H9 (cell line): ENCODE results near the gene CELSR2. TPM values are rescaled to one million over a fixed set of nuclear protein-coding genes. Genes with fewer than 3 reads are reported as not detected.
A peak's percentile ranks its signal among the peaks of the same experiment; 100 is the strongest.

Experiments
- DNase-seq: peaks from one replicate; pipeline ENCODE4 v3.0.0-alpha.2; 2017
- H2AFZ ChIP-seq: one replicate; pipeline ENCODE4 v1.6.1; 2013; ENCODE audit warnings: mild to moderate bottlenecking, low read length, control low read depth, moderate library complexity
- H2AK5ac ChIP-seq: 2 replicates; pipeline ENCODE4 v1.6.1; 2013; ENCODE audit warnings: low read length, control low read depth, mixed read lengths; ENCODE audit not compliant: insufficient read length
- H2BK120ac ChIP-seq: one replicate; pipeline ENCODE4 v1.6.1; 2013; ENCODE audit warnings: low read depth, mild to moderate bottlenecking, low read length, control low read depth, inconsistent platforms; ENCODE audit not compliant: poor library complexity, severe bottlenecking
- H2BK12ac ChIP-seq: 2 replicates; pipeline ENCODE4 v1.6.1; 2013; ENCODE audit warnings: low read length, control low read depth, mixed read lengths, low read depth; ENCODE audit not compliant: insufficient read length
- H2BK15ac ChIP-seq: 2 replicates; pipeline ENCODE4 v1.6.1; 2013; ENCODE audit warnings: low read depth, low read length, control low read depth
- H2BK20ac ChIP-seq: one replicate; pipeline ENCODE4 v1.6.1; 2013; ENCODE audit warnings: low read depth, mild to moderate bottlenecking, low read length, control low read depth, inconsistent platforms; ENCODE audit not compliant: poor library complexity, severe bottlenecking
- H2BK5ac ChIP-seq: 2 replicates; pipeline ENCODE4 v1.6.1; 2013; ENCODE audit warnings: low read length, control low read depth, mixed read lengths; ENCODE audit not compliant: insufficient read length
- H3K14ac ChIP-seq: 2 replicates; pipeline ENCODE4 v1.6.1; 2013; ENCODE audit warnings: low read length, control low read depth; ENCODE audit not compliant: insufficient read depth
- H3K18ac ChIP-seq: 2 replicates; pipeline ENCODE4 v1.6.1; 2013; ENCODE audit warnings: low read depth, mild to moderate bottlenecking, mixed read lengths, low read length, control low read depth; ENCODE audit not compliant: insufficient read length
- H3K23ac ChIP-seq: 2 replicates; pipeline ENCODE4 v1.6.1; 2013; ENCODE audit warnings: low read length, control low read depth, mixed read lengths, low read depth; ENCODE audit not compliant: insufficient read length
- H3K23me2 ChIP-seq: 2 replicates; pipeline ENCODE4 v1.6.1; 2013; ENCODE audit warnings: low read depth, mild to moderate bottlenecking, mixed read lengths, low read length, control low read depth; ENCODE audit not compliant: insufficient read length, poor library complexity, severe bottlenecking
- H3K27ac ChIP-seq: 2 replicates; pipeline ENCODE4 v1.5.1; 2013; ENCODE audit warnings: low read length, control low read depth, mixed read lengths, low read depth; ENCODE audit not compliant: insufficient read length
- H3K27me3 ChIP-seq: 2 replicates; pipeline ENCODE4 v1.6.1; 2013; ENCODE audit warnings: low read length, control low read depth, inconsistent platforms; ENCODE audit not compliant: insufficient read depth
- H3K4ac ChIP-seq: 2 replicates; pipeline ENCODE4 v1.6.1; 2013; ENCODE audit warnings: low read depth, mild to moderate bottlenecking, control low read depth, inconsistent platforms, low read length, moderate library complexity
- H3K4me1 ChIP-seq: 2 replicates; pipeline ENCODE4 v1.6.1; 2013; ENCODE audit warnings: low read length, control low read depth, inconsistent platforms; ENCODE audit not compliant: insufficient read depth
- H3K4me2 ChIP-seq: 2 replicates; pipeline ENCODE4 v1.6.1; 2013; ENCODE audit warnings: low read length, control low read depth, mixed read lengths; ENCODE audit not compliant: insufficient read length, insufficient read depth
- H3K56ac ChIP-seq: 2 replicates; pipeline ENCODE4 v1.6.1; 2013; ENCODE audit warnings: low read depth, mild to moderate bottlenecking, mixed read lengths, low read length, control low read depth; ENCODE audit not compliant: insufficient read length
- H3K79me1 ChIP-seq: 2 replicates; pipeline ENCODE4 v1.6.1; 2013; ENCODE audit warnings: low read depth, mild to moderate bottlenecking, moderate library complexity, low read length, control low read depth, inconsistent platforms; ENCODE audit not compliant: insufficient read depth, poor library complexity, severe bottlenecking
- H3K79me2 ChIP-seq: 2 replicates; pipeline ENCODE4 v1.6.1; 2013; ENCODE audit warnings: low read length, control low read depth, inconsistent platforms; ENCODE audit not compliant: insufficient read depth
- H3K9ac ChIP-seq: 2 replicates; pipeline ENCODE4 v1.6.1; 2013; ENCODE audit warnings: low read length, control low read depth, mixed read lengths; ENCODE audit not compliant: insufficient read length; ENCODE audit errors: extremely low read depth
- H3K9me3 ChIP-seq: one replicate; pipeline ENCODE4 v1.6.1; 2013; ENCODE audit warnings: low read depth, low read length, inconsistent platforms; ENCODE audit not compliant: control insufficient read depth
- H3T11ph ChIP-seq: one replicate; pipeline ENCODE4 v1.6.1; 2013; ENCODE audit warnings: mild to moderate bottlenecking, low read length, control low read depth, inconsistent platforms
- H4K20me1 ChIP-seq: one replicate; pipeline ENCODE4 v1.6.1; 2013; ENCODE audit not compliant: control insufficient read depth, insufficient read length, insufficient read depth
- H4K5ac ChIP-seq: 2 replicates; pipeline ENCODE4 v1.6.1; 2013; ENCODE audit warnings: low read depth, mild to moderate bottlenecking, mixed read lengths, low read length, control low read depth; ENCODE audit not compliant: insufficient read length
- H4K8ac ChIP-seq: replicated peaks from 2 replicates; pipeline ENCODE4 v1.6.1; 2013; ENCODE audit warnings: low read length, control low read depth, mixed read lengths, low read depth; ENCODE audit not compliant: insufficient read length
- H4K91ac ChIP-seq: 2 replicates; pipeline ENCODE4 v1.6.1; 2013; ENCODE audit warnings: low read depth, mild to moderate bottlenecking, moderate library complexity, mixed read lengths, low read length, control low read depth; ENCODE audit not compliant: insufficient read length
- H3K27ac Mint-ChIP-seq, 3 experiments: 2 replicates in 2 of 3; 3 replicates in 1 of 3; pipeline ENCODE4 v1.8.0; 2020 to 2021; ENCODE audit warnings: mixed read lengths in 3 of 3, mild to moderate bottlenecking in 1 of 3, moderate library complexity in 1 of 3
- H3K27me3 Mint-ChIP-seq: 2 replicates; pipeline ENCODE4 v1.8.0; 2021; ENCODE audit warnings: low read depth, mild to moderate bottlenecking, moderate library complexity, mixed read lengths
- H3K36me3 Mint-ChIP-seq, 3 experiments: 2 replicates in 2 of 3; 3 replicates in 1 of 3; pipeline ENCODE4 v1.8.0; 2020 to 2021; ENCODE audit warnings: low read depth in 3 of 3, mixed read lengths in 3 of 3; ENCODE audit not compliant: insufficient read depth in 1 of 3
- H3K4me1 Mint-ChIP-seq, 2 experiments: 2 replicates each; pipeline ENCODE4 v1.8.0; 2020; ENCODE audit warnings: mixed read lengths in 2 of 2
- H3K4me3 Mint-ChIP-seq, 2 experiments: 2 replicates in 1 of 2; 3 replicates in 1 of 2; pipeline ENCODE4 v1.8.0; 2020 to 2021; ENCODE audit warnings: mild to moderate bottlenecking in 2 of 2, mixed read lengths in 2 of 2, moderate library complexity in 1 of 2
- H3K9me3 Mint-ChIP-seq, 2 experiments: 2 replicates in 1 of 2; 3 replicates in 1 of 2; pipeline ENCODE4 v1.8.0; 2020; ENCODE audit warnings: mild to moderate bottlenecking in 2 of 2, mixed read lengths in 2 of 2, moderate library complexity in 1 of 2
- CTCF ChIP-seq: fragments of 200-600 bp; sonication (generic); conservative IDR thresholded peaks from 3 replicates; pipeline ENCODE4 v1.8.0; 2021; ENCODE audit warnings: antibody characterized with exemption, mild to moderate bottlenecking
- WGBS: extraction: QIAGEN DNeasy Blood & Tissue Kit; methylation state at CpG from one replicate; pipeline ENCODE4 v1.1.7; 2013; ENCODE audit warnings: missing lambda C conversion rate, low lambda C conversion rate, mixed read lengths; ENCODE audit not compliant: insufficient read length; ENCODE audit errors: extremely low coverage; 5-methylcytosine and 5-hydroxymethylcytosine counted together
- total RNA-seq: library from RNA; stranded (reverse); gene quantifications from 2 replicates; pipeline ENCODE4 v1.2.1, GENCODE V29; 2021

Gene CELSR2
- total RNA-seq, 1 experiment from 2014 or later: 29.2 TPM

- no CpG with 5 or more reads among the region's 26 CpGs for WGBS
- H3K4me1 Mint-ChIP-seq: peaks cover 67 to 71% of the 10 kb centered on the region in 2 experiments
- Histone ChIP-seq H3K27me3 (no peaks in the 10 kb centered on the region), H2AK5ac (no peak overlapping the region), H3K79me2 (no peaks in the 10 kb centered on the region), H3K9me3 (no peaks in the 10 kb centered on the region), H4K5ac (no peak overlapping the region), H3K18ac (no peak overlapping the region), H2BK20ac (no peak overlapping the region), H3K4me1 (peaks cover 14% of the 10 kb centered on the region; the same call in 1 of the 2 replicates), H3K9ac (no peak overlapping the region), H2BK12ac (no peak overlapping the region), H3T11ph (no peak overlapping the region), H3K14ac (no peak overlapping the region), H2BK5ac (no peak overlapping the region), H2AFZ (no peak overlapping the region), H4K20me1 (no peaks in the 10 kb centered on the region), H3K27ac (no peak overlapping the region), H3K23me2 (no peaks in the 10 kb centered on the region), H3K4ac (no peak overlapping the region), H2BK15ac (no peak overlapping the region), H4K91ac (no peak overlapping the region), H3K4me2 (peak overlapping the region; percentile 14), H3K23ac (no peak overlapping the region), H3K79me1 (no peaks in the 10 kb centered on the region), H2BK120ac (no peak overlapping the region), H3K56ac (no peak overlapping the region), H4K8ac (no peak overlapping the region)
- DNase-seq: peak; percentile 76
- H3K27ac Mint-ChIP-seq: peak overlapping the region in 2 of 3 experiments; percentile 29 to 91; a peak in 2 of 7 replicates
- peaks cover 7% of the 10 kb centered on the region for H3K27me3 Mint-ChIP-seq
- H3K9me3 Mint-ChIP-seq: no peaks in the 10 kb centered on the region; a peak in 1 of 5 replicates
- H3K36me3 Mint-ChIP-seq: peaks cover 19 to 35% (median 33%) of the 10 kb centered on the region in 3 experiments; a peak in 6 of 7 replicates
- no peak for TF ChIP-seq CTCF
- no peak overlapping the region for H3K4me3 Mint-ChIP-seq
These were observed 8.9 kb upstream of the CELSR2 start for GRCh38 chr1:109240158-109241152.
